Mucosa of rectum (tissue), 2 donors: ENCODE data around the gene RPAP3.

Experiments
- H3K27ac ChIP-seq, 2 donors: one replicate each; pipeline ENCODE4 v1.7.0; 2013; ENCODE audit warnings: inconsistent platforms in 2 of 2, low read depth in 2 of 2, low read length in 2 of 2
- H3K27me3 ChIP-seq, 2 donors: one replicate each; pipeline ENCODE4 v1.7.0; 2013; ENCODE audit warnings: low read length in 2 of 2; ENCODE audit not compliant: control insufficient read depth in 2 of 2, insufficient read depth in 2 of 2
- H3K36me3 ChIP-seq, 2 donors: one replicate each; pipeline ENCODE4 v1.7.0; 2013; ENCODE audit warnings: low read length in 2 of 2; ENCODE audit not compliant: control insufficient read depth in 2 of 2, insufficient read depth in 2 of 2
- H3K4me1 ChIP-seq, 2 donors: one replicate each; pipeline ENCODE4 v1.7.0; 2013; ENCODE audit warnings: low read length in 2 of 2, mild to moderate bottlenecking in 1 of 2; ENCODE audit not compliant: control insufficient read depth in 2 of 2, insufficient read depth in 2 of 2
- H3K4me3 ChIP-seq, 2 donors: one replicate each; pipeline ENCODE4 v1.7.0; 2013; ENCODE audit warnings: low read length in 2 of 2
- H3K9ac ChIP-seq, 2 donors: one replicate each; pipeline ENCODE4 v1.7.0; 2013; ENCODE audit warnings: low read length in 2 of 2, low read depth in 1 of 2, mild to moderate bottlenecking in 1 of 2
- H3K9me3 ChIP-seq, 2 donors: one replicate each; pipeline ENCODE4 v1.7.0; 2013; ENCODE audit warnings: low read length in 2 of 2; ENCODE audit not compliant: control insufficient read depth in 2 of 2
- donor health status: healthy.
- donor health status: Normal muscosa, but diverticular disease.

RPAP3 gene

DNA sequence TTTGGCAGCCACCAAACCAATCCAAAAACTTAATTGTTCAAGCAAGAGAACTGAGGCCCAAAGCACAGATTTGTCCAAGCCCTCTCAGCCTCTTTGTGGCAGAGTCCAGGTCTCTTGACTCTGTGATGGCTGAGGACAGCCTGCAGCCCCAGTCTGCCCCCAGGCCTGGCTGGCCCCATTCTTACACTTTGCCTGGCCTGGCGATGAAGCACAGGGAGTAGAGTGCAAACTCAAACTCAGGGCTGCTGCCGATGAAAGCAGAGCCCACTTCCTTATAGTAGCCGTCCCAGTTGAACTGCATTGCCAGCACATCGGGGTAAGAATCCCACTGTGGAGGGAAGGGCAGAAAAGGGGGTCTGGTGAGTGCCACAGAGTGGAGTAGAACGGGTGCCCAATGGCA lies 5.6 kb upstream of the RPAP3 start:
- H3K4me1 ChIP-seq = peaks cover 13 to 14% of the 10 kb centered on the region in 2 donors
- H3K27ac ChIP-seq = no peak overlapping the region
- H3K27me3 ChIP-seq = no peaks in the 10 kb centered on the region
- H3K36me3 ChIP-seq = no peaks in the 10 kb centered on the region
- no peak overlapping the region for H3K9ac ChIP-seq
- H3K9me3 ChIP-seq = no peaks in the 10 kb centered on the region
- no peak overlapping the region for H3K4me3 ChIP-seq

DNA sequence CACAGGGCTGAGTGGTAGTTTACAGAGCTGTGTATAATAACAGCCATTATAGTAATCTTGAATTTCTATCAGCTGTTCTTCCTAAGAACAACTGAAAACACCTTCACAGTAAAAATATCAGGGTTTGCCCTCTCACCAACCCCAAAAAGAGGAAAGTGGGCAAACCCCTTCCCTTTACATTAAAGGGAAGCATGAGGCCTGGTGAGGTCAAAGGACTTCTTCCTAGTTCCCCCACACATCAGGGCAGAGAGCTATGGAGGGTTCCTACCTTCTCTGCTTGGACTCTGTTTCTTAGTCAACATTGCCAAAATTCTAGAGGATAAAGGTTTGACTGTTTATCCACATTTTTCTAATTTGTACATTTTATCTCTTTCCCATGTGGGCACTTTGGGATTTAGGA lies 4.4 kb upstream of the RPAP3 start:
- Histone ChIP-seq H3K4me3 (no peak overlapping the region), H3K4me1 (peaks cover 8 to 20% of the 10 kb centered on the region in 2 donors)

DNA sequence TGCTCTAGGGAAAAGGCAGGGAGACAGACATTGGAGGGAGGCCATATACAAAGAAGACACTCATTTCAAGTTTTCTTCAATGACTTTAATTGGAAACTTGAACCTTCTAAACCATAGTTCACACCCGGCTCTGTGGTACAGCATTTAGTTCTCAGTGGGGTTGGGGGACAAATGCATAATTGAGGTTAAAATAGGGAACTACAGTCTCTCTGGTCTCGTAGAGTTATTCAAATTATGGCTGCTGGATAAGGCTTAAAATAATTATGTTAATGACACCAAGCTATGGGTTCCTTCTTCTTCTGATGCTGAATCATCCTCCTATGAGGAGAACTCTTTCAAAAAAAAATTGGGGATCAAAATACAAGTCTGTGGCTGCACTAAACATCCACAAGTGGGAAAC lies 3.8 kb upstream of the RPAP3 start:
- Histone ChIP-seq H3K9ac (no peak overlapping the region), H3K4me1 (peaks cover 11 to 19% of the 10 kb centered on the region in 2 donors), H3K4me3 (no peak overlapping the region), H3K36me3 (no peaks in the 10 kb centered on the region), H3K27ac (no peak overlapping the region), H3K27me3 (no peaks in the 10 kb centered on the region), H3K9me3 (no peaks in the 10 kb centered on the region)

More for the DNA sequence above, 4.4 kb upstream of the RPAP3 start:
- Histone ChIP-seq H3K9ac (no peak overlapping the region), H3K36me3 (no peaks in the 10 kb centered on the region), H3K27me3 (no peaks in the 10 kb centered on the region), H3K27ac (no peak overlapping the region), H3K9me3 (no peaks in the 10 kb centered on the region)

DNA sequence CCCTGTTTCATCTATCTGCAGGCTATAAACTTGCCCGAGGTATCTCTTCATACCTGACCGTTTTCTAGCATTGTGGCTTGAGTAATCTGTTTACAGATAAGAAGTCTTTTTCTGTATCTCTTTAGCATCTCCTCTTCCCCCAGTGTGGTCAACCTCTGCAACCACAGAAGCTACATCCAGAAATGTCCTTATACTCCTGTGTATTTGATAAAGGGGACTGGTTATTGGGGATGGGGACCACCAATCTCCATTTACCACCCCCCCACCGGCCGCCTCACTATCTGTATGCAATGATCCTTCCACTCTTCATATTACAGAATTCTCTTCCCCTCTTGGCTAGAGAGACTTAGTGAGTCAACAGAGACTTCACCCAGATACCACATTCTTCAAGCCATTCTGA lies 3.4 kb upstream of the RPAP3 start:
- Histone ChIP-seq H3K9ac (no peak overlapping the region), H3K27me3 (no peaks in the 10 kb centered on the region), H3K36me3 (no peaks in the 10 kb centered on the region), H3K4me3 (no peak overlapping the region), H3K4me1 (peaks cover 11 to 19% of the 10 kb centered on the region in 2 donors), H3K9me3 (no peaks in the 10 kb centered on the region), H3K27ac (no peak overlapping the region)

DNA sequence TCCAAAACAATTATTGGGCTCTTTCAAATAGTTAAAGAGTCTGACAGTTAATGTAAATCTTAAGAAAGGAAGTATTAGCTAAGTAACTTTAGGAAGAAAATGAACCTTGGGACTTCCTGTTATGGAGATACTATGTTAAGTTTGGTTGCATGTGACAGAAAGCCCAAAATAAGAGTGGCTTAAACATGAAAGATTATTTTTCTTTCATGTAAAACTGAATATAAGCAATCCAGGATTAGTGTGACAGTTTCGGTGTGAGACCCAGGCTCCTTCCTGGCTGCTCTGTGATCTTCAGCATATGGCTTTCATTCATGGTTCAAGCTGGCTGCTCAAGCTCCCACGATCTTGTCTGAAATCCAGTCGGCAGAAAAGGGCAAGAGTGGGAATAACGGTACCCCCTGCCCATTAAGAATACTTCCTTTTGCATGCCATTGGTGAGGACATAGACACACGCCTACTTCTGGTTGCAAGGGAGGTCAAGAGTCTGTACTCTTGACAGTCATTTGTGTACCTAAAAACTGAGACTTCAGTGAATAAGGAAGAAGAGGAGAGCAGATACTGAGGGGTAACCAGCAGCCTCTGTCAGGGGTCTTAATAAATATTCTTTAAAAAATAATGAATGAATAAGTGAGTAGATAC lies 2.2 kb upstream of the RPAP3 start:
- H3K9me3 ChIP-seq = no peaks in the 10 kb centered on the region
- H3K4me1 ChIP-seq = peaks cover 11 to 19% of the 10 kb centered on the region in 2 donors
- H3K36me3 ChIP-seq = no peaks in the 10 kb centered on the region
- no peak overlapping the region for H3K9ac ChIP-seq
- no peaks in the 10 kb centered on the region for H3K27me3 ChIP-seq
- H3K4me3 ChIP-seq = no peak overlapping the region
- H3K27ac ChIP-seq = no peak overlapping the region

DNA sequence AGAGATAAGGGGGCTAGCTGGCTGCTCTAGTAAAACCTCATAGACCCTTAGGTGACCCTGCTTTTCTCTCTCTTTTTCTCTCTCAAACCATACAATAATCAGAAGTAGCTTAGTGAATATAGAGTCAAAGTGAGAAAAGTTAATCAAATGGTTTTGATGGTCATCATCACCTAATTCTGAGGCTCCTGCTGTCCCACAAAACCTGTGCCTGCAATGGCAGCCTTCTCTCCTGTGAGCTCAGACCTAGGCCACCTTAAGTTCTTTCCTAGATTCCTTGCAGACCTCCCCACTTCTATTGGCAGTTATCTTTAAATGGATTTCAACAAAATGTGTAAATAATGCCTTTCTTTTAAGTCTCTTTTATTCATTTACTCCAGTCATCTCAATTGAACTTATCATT lies 1.5 kb upstream of the RPAP3 start:
- Histone ChIP-seq H3K36me3 (no peaks in the 10 kb centered on the region), H3K9ac (no peak overlapping the region), H3K27me3 (no peaks in the 10 kb centered on the region), H3K4me1 (peaks cover 11 to 19% of the 10 kb centered on the region in 2 donors), H3K27ac (no peak overlapping the region), H3K9me3 (no peaks in the 10 kb centered on the region), H3K4me3 (no peak overlapping the region)

DNA sequence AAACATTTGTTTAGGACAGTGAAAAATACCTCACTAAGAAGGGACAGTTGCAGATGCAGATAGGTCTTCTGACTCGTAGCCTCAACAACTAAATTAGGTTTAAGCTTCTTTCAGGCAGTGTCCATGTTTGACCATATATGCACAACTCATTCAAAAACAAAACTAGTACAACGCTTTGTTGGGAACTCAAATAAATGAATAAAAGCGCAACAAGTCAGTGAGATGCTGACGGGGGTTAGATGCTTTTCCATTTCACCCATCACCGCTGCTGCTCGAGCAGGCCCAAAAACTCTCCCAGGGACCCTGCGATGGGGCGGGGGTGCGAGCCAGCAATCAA lies 633 bp downstream of the RPAP3 start:
- Histone ChIP-seq H3K36me3 (peaks cover 6 to 7% of the 10 kb centered on the region in 2 donors), H3K4me3 (peak overlapping the region; percentile 82 to 89), H3K9ac (peak overlapping the region; percentile 64 to 84), H3K27me3 (no peaks in the 10 kb centered on the region), H3K27ac (peak overlapping the region in 1 of 2 donors; percentile 88), H3K9me3 (no peaks in the 10 kb centered on the region), H3K4me1 (peaks cover 11 to 19% of the 10 kb centered on the region in 2 donors)

DNA sequence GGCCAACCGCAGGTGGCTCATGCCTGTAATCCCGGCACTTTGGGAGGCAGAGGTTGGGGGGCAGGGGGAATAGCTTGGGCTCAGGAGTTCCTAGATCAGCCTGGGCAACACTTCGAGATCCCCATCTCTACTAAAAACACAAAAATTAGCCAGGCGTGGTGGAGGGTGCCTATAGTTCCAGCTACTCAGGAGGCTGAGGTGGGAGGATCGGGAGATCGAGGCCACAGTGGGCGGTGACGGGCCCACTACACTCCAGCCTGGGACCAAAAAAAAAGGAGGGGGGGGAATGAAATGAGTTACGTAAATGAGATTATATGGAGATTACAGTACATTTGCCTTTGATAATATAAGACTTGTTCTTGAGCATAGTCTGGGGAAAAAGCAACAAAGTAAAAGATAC lies 1.1 kb downstream of the RPAP3 start:
- H3K9me3 ChIP-seq = no peaks in the 10 kb centered on the region
- H3K4me3 ChIP-seq = peak overlapping the region; percentile 82 to 89
- no peaks in the 10 kb centered on the region for H3K27me3 ChIP-seq
- peaks cover 11 to 19% of the 10 kb centered on the region in 2 donors for H3K4me1 ChIP-seq
- H3K36me3 ChIP-seq = peaks cover 8 to 9% of the 10 kb centered on the region in 2 donors
- no peak overlapping the region for H3K9ac ChIP-seq
- no peak overlapping the region for H3K27ac ChIP-seq

DNA sequence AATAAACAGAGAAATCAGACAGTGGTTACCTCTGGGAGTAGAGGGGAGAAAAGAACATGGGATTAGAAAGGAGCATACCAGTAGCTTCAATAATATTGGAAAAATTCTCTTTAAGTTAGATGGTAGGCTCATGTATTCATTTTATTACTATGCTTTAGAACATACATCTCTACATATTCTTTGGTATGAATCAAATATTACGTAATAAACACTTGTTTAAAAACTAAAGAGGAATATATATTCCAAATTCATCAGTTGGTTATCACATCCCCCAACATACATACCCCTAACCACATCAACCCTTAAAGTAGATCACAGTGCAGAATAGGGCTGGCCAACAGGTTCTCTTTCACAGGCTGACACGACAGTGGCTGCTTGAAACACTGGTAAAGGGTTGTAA lies 5.6 kb downstream of the RPAP3 start:
- no peak overlapping the region for H3K4me3 ChIP-seq
- H3K9me3 ChIP-seq = no peaks in the 10 kb centered on the region
- no peak overlapping the region for H3K9ac ChIP-seq
- H3K4me1 ChIP-seq = peaks cover 3 to 5% of the 10 kb centered on the region in 2 donors
- no peak overlapping the region for H3K27ac ChIP-seq
- no peaks in the 10 kb centered on the region for H3K27me3 ChIP-seq
- peaks cover 8 to 19% of the 10 kb centered on the region in 2 donors for H3K36me3 ChIP-seq

DNA sequence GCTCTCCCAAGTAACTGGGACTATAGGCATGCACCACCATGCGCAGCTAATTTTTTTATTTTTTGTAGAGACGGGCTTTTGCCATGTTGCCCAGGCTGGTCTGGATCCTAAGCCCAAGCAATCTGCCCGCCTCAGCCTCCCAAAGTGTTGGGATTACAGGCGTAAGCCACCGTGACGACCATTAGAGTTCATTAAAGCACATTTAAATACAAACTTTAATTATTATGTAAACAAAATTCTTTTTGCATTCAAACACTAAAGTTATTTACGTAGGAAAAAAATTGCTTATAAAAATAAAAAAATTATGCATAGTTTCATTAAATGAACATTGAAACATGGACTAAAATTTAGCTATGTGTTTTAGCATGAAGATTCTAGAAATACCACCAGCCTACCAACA lies 7.2 kb downstream of the RPAP3 start:
- Histone ChIP-seq H3K9me3 (no peaks in the 10 kb centered on the region), H3K4me3 (no peak overlapping the region), H3K36me3 (peaks cover 11 to 23% of the 10 kb centered on the region in 2 donors), H3K27ac (no peak overlapping the region), H3K9ac (no peak overlapping the region), H3K27me3 (no peaks in the 10 kb centered on the region), H3K4me1 (no peaks in the 10 kb centered on the region)

DNA sequence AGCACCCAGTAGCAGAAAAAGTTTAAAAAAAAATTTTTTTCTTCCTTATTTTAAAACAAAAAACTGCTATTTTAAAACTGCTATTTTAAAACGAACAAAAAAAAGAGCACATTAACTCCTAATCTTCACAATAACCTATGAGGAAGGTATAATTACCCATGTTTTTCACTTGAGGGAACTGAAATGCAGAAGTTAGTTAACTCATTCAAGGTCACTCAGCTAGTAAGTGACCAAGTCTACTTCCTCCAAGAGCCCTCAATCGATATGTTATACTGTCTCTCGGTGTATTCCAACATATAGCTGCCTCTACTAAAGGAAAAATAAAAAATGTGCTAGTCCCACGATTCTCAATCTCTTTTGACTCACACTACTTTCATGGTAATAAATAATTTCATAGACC lies 7.8 kb downstream of the RPAP3 start:
- H3K9me3 ChIP-seq = no peaks in the 10 kb centered on the region
- peaks cover 11 to 23% of the 10 kb centered on the region in 2 donors for H3K36me3 ChIP-seq
- no peaks in the 10 kb centered on the region for H3K27me3 ChIP-seq
- no peaks in the 10 kb centered on the region for H3K4me1 ChIP-seq
- no peak overlapping the region for H3K4me3 ChIP-seq
- H3K27ac ChIP-seq = no peak overlapping the region
- no peak overlapping the region for H3K9ac ChIP-seq
